NCI-H748 treated with DMSO at 0.1 percent for 48 hours (cell line): Measurements from ENCODE around the gene POTEF.
"Not testable (repeated sequence)": the region's sequence is repeated elsewhere in the genome, so short reads cannot be mapped to it uniquely, and the experiment has no call there.

Experiments used
- DNase-seq: peaks from one replicate; lab custom pipeline; 2025; lab: John Stamatoyannopoulos, UW

Gene POTEF

GRCh38 chr2:130128464-130128863 lies 558 bp downstream of the POTEF start:
- DNase-seq = not testable (repeated sequence)

- DNase-seq = not testable (repeated sequence)
Measured at GRCh38 chr2:130127726-130128125, 1.3 kb downstream of the POTEF start.

GRCh38 chr2:130120924-130121323 lies 8.1 kb downstream of the POTEF start:
- DNase-seq = not testable (repeated sequence)

- DNase-seq = not testable (repeated sequence)
Measured at GRCh38 chr2:130102597-130103363, 26.2 kb downstream of the POTEF start.

- not testable (repeated sequence) for DNase-seq
Measured at GRCh38 chr2:130062645-130063044, 66.4 kb downstream of the POTEF start.

- not testable (repeated sequence) for DNase-seq
Measured at GRCh38 chr2:130059982-130060381, 69.0 kb downstream of the POTEF start.

- DNase-seq = not testable (repeated sequence)
Measured at GRCh38 chr2:130056336-130056735, 72.7 kb downstream of the POTEF start.

- not testable (repeated sequence) for DNase-seq
Measured at GRCh38 chr2:130053217-130053911, 75.7 kb downstream of the POTEF start.

GRCh38 chr2:130052376-130052775 lies 76.6 kb downstream of the POTEF start:
- not testable (repeated sequence) for DNase-seq

- not testable (repeated sequence) for DNase-seq
Measured at GRCh38 chr2:130048422-130048821, 80.6 kb downstream of the POTEF start.

- DNase-seq = not testable (repeated sequence)
Measured at GRCh38 chr2:130038265-130038603, 90.8 kb downstream of the POTEF start.

GRCh38 chr2:130025931-130026330 lies 103.1 kb downstream of the POTEF start:
- not testable (repeated sequence) for DNase-seq
